Measurements from ENCODE around the gene ZNF778. TPM values are rescaled to one million over a fixed set of nuclear protein-coding genes. Genes with fewer than 3 reads are reported as not detected.
"Not testable (repeated sequence)": the region's sequence is repeated elsewhere in the genome, so short reads cannot be mapped to it uniquely, and the experiment has no call there.

Gene ZNF778
- polyA plus RNA-seq, 2 of the 4 experiments (the other 2 are of a cell fraction), result 7.0 to 9.5 TPM

GRCh38 chr16:89246903-89247733, 29.6 kb downstream of the ZNF778 start:
- Histone ChIP-seq H3K4me2 (peak overlapping the region; percentile 86), H3K4me3 (peak overlapping the region; percentile 53), H3K27ac (peak overlapping the region; percentile 84 to 92), H3K4me1 (no peaks in the 10 kb centered on the region), H3K9me3 (no peaks in the 10 kb centered on the region)
- ChIA-PET CTCF (interaction anchor here (0.7 to 2.4 kb wide), 2 partner anchors 42 to 256 kb away, joined by 3 to 12 read pairs; no protein-coding TSS in a partner anchor), POLR2A (interaction anchor here (0.6 to 1.3 kb wide), 5 partner anchors 8 to 261 kb away, joined by 3 to 5 read pairs (median 4); partner anchors contain the start of genes SPG7 and ZNF778)
- peak; percentile 82 to 91 for DNase-seq (ENCODE audit: low read depth in 1 of 2, low spot score in 1 of 2)
- WGBS (ENCODE audit: missing lambda C conversion rate), result 33% methylated on average over 15 of the region's 78 CpGs
- peak; percentile 85 to 92 for ATAC-seq
- TF ChIP-seq RARB (CRISPR knock-in tag; IDR thresholded peaks at IDR 0.05), result no peak
- TF ChIP-seq REST (IDR thresholded peaks at IDR 0.05), result no peak
- peak; percentile 55 for TF ChIP-seq POLR2A (IDR thresholded peaks at IDR 0.05; ENCODE audit: low read length)
- TF ChIP-seq PBX3 (IDR thresholded peaks at IDR 0.05), result 0 out of 2 replicates have a peak, but pooled peaks have one; percentile 29
- peak; percentile 65; the same call in 1 of the 2 replicates for TF ChIP-seq E2F6 (IDR thresholded peaks at IDR 0.05; ENCODE audit: borderline replicate concordance, low read depth)
- 0 out of 5 replicates have a peak, but pooled peaks of 1 of the 2 experiments have one; percentile 32 for TF ChIP-seq JUN (IDR thresholded peaks at IDR 0.05)
- TF ChIP-seq MAX (IDR thresholded peaks at IDR 0.05), result peak; percentile 50
- TF ChIP-seq HMGXB4 (CRISPR knock-in tag; IDR thresholded peaks at IDR 0.05; ENCODE audit: borderline replicate concordance), result no peak
- FAIRE-seq, result no peak

GRCh38 chr16:89247734-89248075, 30.2 kb downstream of the ZNF778 start:
- Histone ChIP-seq H3K4me3 (peak overlapping the region; percentile 53), H3K27ac (peak overlapping the region; percentile 40 to 92; a peak in 5 of 6 replicates), H3K4me2 (peak overlapping the region; percentile 86)
- 1% methylated on average over 21 of the region's 45 CpGs for WGBS (ENCODE audit: missing lambda C conversion rate)
- ChIA-PET CTCF (interaction anchor here (2.4 kb wide), 1 partner anchor 42 kb away, joined by 12 read pairs; no protein-coding TSS in a partner anchor), POLR2A (interaction anchor here (0.6 to 1.3 kb wide), 5 partner anchors 8 to 261 kb away, joined by 3 to 5 read pairs (median 4); partner anchors contain the start of genes SPG7 and ZNF778)
- not testable (repeated sequence) for DNase-seq (ENCODE audit: low read depth in 1 of 2, low spot score in 1 of 2); H3K9me3 ChIP-seq; H3K4me1 ChIP-seq
- peak; percentile 13 for FAIRE-seq
- ATAC-seq, result peak; percentile 63 to 82

- peak overlapping the region in 1 of 2 experiments; percentile 92; a peak in 3 of 6 replicates for H3K27ac ChIP-seq
- CTCF ChIA-PET, result no interaction called here
These were observed 30.9 kb downstream of the ZNF778 start for GRCh38 chr16:89248196-89248982.

More at GRCh38 chr16:89248196-89248982, 30.9 kb downstream of the ZNF778 start:
- Histone ChIP-seq H3K4me2 (peak overlapping the region; percentile 86), H3K4me1 (no peaks in the 10 kb centered on the region), H3K4me3 (peak overlapping the region; percentile 53), H3K9me3 (no peaks in the 10 kb centered on the region)
- no peak for FAIRE-seq
- DNase-seq (ENCODE audit: low read depth in 1 of 2, low spot score in 1 of 2), result no peak
- peak in 1 of 2 experiments; percentile 3; a peak in 1 of 6 replicates for ATAC-seq
- TF ChIP-seq ZFP36 (IDR thresholded peaks at IDR 0.05; ENCODE audit: borderline replicate concordance, partially characterized antibody) (no peak), EHMT2 (IDR thresholded peaks at IDR 0.05; ENCODE audit: low read depth) (no peak), RCOR1 (IDR thresholded peaks at IDR 0.05; ENCODE audit: low read depth, low read length) (no peak), POLR2AphosphoS2 (conservative IDR thresholded peaks at IDR 0.05; ENCODE audit: low read length) (no peak)
- WGBS (ENCODE audit: missing lambda C conversion rate), result 82% methylated on average over 58 of the region's 69 CpGs
- POLR2A ChIA-PET, result interaction anchor here (1.3 kb wide), 1 partner anchor 260 kb away, joined by 4 read pairs; the partner anchor contains the start of gene SPG7
